Hepatocyte (in vitro differentiated cells): Measurements from ENCODE around the gene SLC27A2. TPM values are rescaled to one million over a fixed set of nuclear protein-coding genes. Genes with fewer than 3 reads are reported as not detected.

ENCODE experiments used
- DNase-seq: peaks from one replicate; pipeline ENCODE4 v3.0.0-alpha.2; 2016; ENCODE audit warnings: low spot score
- H2AFZ ChIP-seq: fragments of 200-600 bp; sonication (generic); 2 replicates; pipeline ENCODE4 v1.6.0; 2016; ENCODE audit warnings: antibody characterized with exemption, mild to moderate bottlenecking
- H3K27ac ChIP-seq: fragments of 200-600 bp; sonication (generic); 2 replicates; pipeline ENCODE4 v1.5.1; 2016; ENCODE audit warnings: mild to moderate bottlenecking
- H3K27me3 ChIP-seq: fragments of 200-600 bp; sonication (generic); 2 replicates; pipeline ENCODE4 v1.6.1; 2016
- H3K36me3 ChIP-seq: fragments of 200-600 bp; sonication (generic); replicated peaks from 2 replicates; pipeline ENCODE4 v1.5.1; 2016; ENCODE audit warnings: low read depth; ENCODE audit not compliant: insufficient read depth
- H3K4me1 ChIP-seq: fragments of 200-600 bp; sonication (generic); 2 replicates; pipeline ENCODE4 v1.5.1; 2016; ENCODE audit warnings: mild to moderate bottlenecking, moderate library complexity; ENCODE audit not compliant: insufficient read depth
- H3K4me2 ChIP-seq: fragments of 200-600 bp; sonication (generic); 2 replicates; pipeline ENCODE4 v1.6.0; 2016
- H3K4me3 ChIP-seq: fragments of 200-600 bp; sonication (generic); 2 replicates; pipeline ENCODE4 v1.5.1; 2016; ENCODE audit warnings: mild to moderate bottlenecking
- H3K79me2 ChIP-seq: fragments of 200-600 bp; sonication (generic); 2 replicates; pipeline ENCODE4 v1.6.0; 2017; ENCODE audit warnings: mild to moderate bottlenecking
- H3K9me2 ChIP-seq: fragments of 200-600 bp; sonication (generic); replicated peaks from 2 replicates; pipeline ENCODE4 v1.6.0; 2017; ENCODE audit warnings: mild to moderate bottlenecking; ENCODE audit not compliant: insufficient read depth
- H3K9me3 ChIP-seq: fragments of 200-600 bp; sonication (generic); 2 replicates; pipeline ENCODE4 v1.5.1; 2016; ENCODE audit warnings: low read depth, mild to moderate bottlenecking
- H4K20me1 ChIP-seq: fragments of 200-600 bp; sonication (generic); 2 replicates; pipeline ENCODE4 v1.6.0; 2016; ENCODE audit warnings: mild to moderate bottlenecking; ENCODE audit not compliant: insufficient read depth, poor library complexity, severe bottlenecking
- CTCF ChIP-seq: fragments of 200-600 bp; sonication (generic); IDR thresholded peaks from 2 replicates; pipeline ENCODE4 v1.5.1; 2016; ENCODE audit warnings: antibody characterized with exemption, mild to moderate bottlenecking; ENCODE audit not compliant: poor library complexity
- EZH2 ChIP-seq: fragments of 200-600 bp; sonication (generic); IDR thresholded peaks from 2 replicates; pipeline ENCODE4 v1.6.1; 2016; ENCODE audit warnings: antibody characterized with exemption, mild to moderate bottlenecking, borderline replicate concordance
- EZH2phosphoT487 ChIP-seq: fragments of 200-600 bp; sonication (generic); IDR thresholded peaks from one replicate; pipeline ENCODE4 v1.6.1; 2018; ENCODE audit warnings: antibody characterized with exemption, mild to moderate bottlenecking, low read depth, moderate library complexity; ENCODE audit not compliant: unreplicated experiment, severe bottlenecking
- WGBS: methylation state at CpG from one replicate; pipeline ENCODE4 v1.1.6; 2016; ENCODE audit warnings: low lambda C conversion rate; ENCODE audit errors: missing lambda C conversion rate; 5-methylcytosine and 5-hydroxymethylcytosine counted together
- polyA plus RNA-seq: library from polyadenylated mRNA; unstranded; fragments of >200 nt; fragmentation: Nextera tagmentation; extraction: Ambion mirVana; gene quantifications from 2 replicates; pipeline ENCODE4 v1.2.1, GENCODE V29; 2016
- total RNA-seq: library from RNA; depleted of rRNA; stranded (reverse); fragments of >200 nt; gene quantifications from 2 replicates; pipeline ENCODE4 v1.2.3, GENCODE V29; 2014

The SLC27A2 gene
- total and polyA plus RNA-seq, 2 experiments from 2014 or later, result 24.8 to 41.3 TPM

- H3K36me3 ChIP-seq, result no peaks in the 10 kb centered on the region
- H3K27me3 ChIP-seq, result no peaks in the 10 kb centered on the region
- H3K79me2 ChIP-seq, result no peaks in the 10 kb centered on the region
- H4K20me1 ChIP-seq, result no peaks in the 10 kb centered on the region
- no peaks in the 10 kb centered on the region for H3K4me1 ChIP-seq
- H3K9me2 ChIP-seq, result no peaks in the 10 kb centered on the region
- TF ChIP-seq EZH2phosphoT487, result no peak
- H3K27ac ChIP-seq, result no peak overlapping the region
- H3K9me3 ChIP-seq, result no peaks in the 10 kb centered on the region
- no peak for DNase-seq
- 82% methylated on average over 2 of the region's 2 CpGs for WGBS
- H3K4me3 ChIP-seq, result no peak overlapping the region
- no peak overlapping the region for H3K4me2 ChIP-seq
- no peak overlapping the region for H2AFZ ChIP-seq
Measured at GRCh38 chr15:50249704-50250103, 67.7 kb downstream of the SLC27A2 start.

GRCh38 chr15:50250760-50251394 is 68.9 kb downstream of the SLC27A2 start:
- Histone ChIP-seq H2AFZ (no peak overlapping the region), H3K27ac (no peak overlapping the region), H3K27me3 (no peaks in the 10 kb centered on the region), H3K79me2 (no peaks in the 10 kb centered on the region), H3K4me2 (no peak overlapping the region), H3K36me3 (no peaks in the 10 kb centered on the region), H3K4me1 (no peaks in the 10 kb centered on the region), H4K20me1 (no peaks in the 10 kb centered on the region), H3K9me3 (no peaks in the 10 kb centered on the region), H3K9me2 (no peaks in the 10 kb centered on the region), H3K4me3 (no peak overlapping the region)
- no peak for TF ChIP-seq EZH2phosphoT487
- TF ChIP-seq CTCF, result no peak
- TF ChIP-seq EZH2, result no peak
- DNase-seq, result no peak
- 73% methylated on average over 6 of the region's 6 CpGs for WGBS

- Histone ChIP-seq H3K9me3 (no peaks in the 10 kb centered on the region), H3K27ac (no peak overlapping the region), H3K36me3 (no peaks in the 10 kb centered on the region), H2AFZ (no peak overlapping the region), H3K27me3 (no peaks in the 10 kb centered on the region), H3K79me2 (no peaks in the 10 kb centered on the region), H4K20me1 (no peaks in the 10 kb centered on the region), H3K4me1 (no peaks in the 10 kb centered on the region), H3K4me3 (no peak overlapping the region), H3K9me2 (no peaks in the 10 kb centered on the region), H3K4me2 (no peak overlapping the region)
- TF ChIP-seq EZH2phosphoT487 (no peak), CTCF (no peak), EZH2 (no peak)
- no peak for DNase-seq
- WGBS, result 94% methylated on average over 10 of the region's 11 CpGs
Measured at GRCh38 chr15:50251638-50252182, 69.7 kb downstream of the SLC27A2 start.

GRCh38 chr15:50252556-50252955 is 70.6 kb downstream of the SLC27A2 start:
- no peaks in the 10 kb centered on the region for H3K36me3 ChIP-seq
- 93% methylated on average over 11 of the region's 11 CpGs for WGBS
- no peak for DNase-seq
- TF ChIP-seq EZH2 (no peak), EZH2phosphoT487 (no peak), CTCF (no peak)
- H3K9me3 ChIP-seq, result no peaks in the 10 kb centered on the region
- no peaks in the 10 kb centered on the region for H3K4me1 ChIP-seq
- no peaks in the 10 kb centered on the region for H4K20me1 ChIP-seq
- H3K79me2 ChIP-seq, result no peaks in the 10 kb centered on the region
- H3K27me3 ChIP-seq, result no peaks in the 10 kb centered on the region
- no peak overlapping the region for H3K27ac ChIP-seq
- no peak overlapping the region for H2AFZ ChIP-seq
- no peak overlapping the region for H3K4me3 ChIP-seq
- no peaks in the 10 kb centered on the region for H3K9me2 ChIP-seq
- no peak overlapping the region for H3K4me2 ChIP-seq
